HepG2 (cell line): Measurements from ENCODE around the gene JAGN1. TPM values are rescaled to one million over a fixed set of nuclear protein-coding genes. Genes with fewer than 3 reads are reported as not detected.

ENCODE experiments used
- AHR ChIP-seq: IDR thresholded peaks from 2 replicates; pipeline ENCODE4 v1.6.1; 2018; ENCODE audit warnings: missing genetic modification reagents, missing compliant biosample characterization
- ATRX ChIP-seq: sonication (generic); formaldehyde crosslinking; IDR thresholded peaks from 2 replicates; pipeline ENCODE4 v1.4.0; 2020; ENCODE audit warnings: missing genetic modification reagents, borderline replicate concordance
- BORCS8-MEF2B ChIP-seq: sonication (generic); formaldehyde crosslinking; IDR thresholded peaks from 2 replicates; pipeline ENCODE4 v1.8.0; 2022; ENCODE audit warnings: mild to moderate bottlenecking, missing genetic modification reagents
- FOSL2 ChIP-seq: sonication (generic); formaldehyde crosslinking; IDR thresholded peaks from 2 replicates; pipeline ENCODE4 v1.4.0; 2020; ENCODE audit warnings: missing genetic modification reagents
- FOXC1 ChIP-seq: sonication (generic); formaldehyde crosslinking; IDR thresholded peaks from 2 replicates; pipeline ENCODE4 v1.8.0; 2022; ENCODE audit warnings: mild to moderate bottlenecking, missing genetic modification reagents, borderline replicate concordance
- HNRNPL ChIP-seq: fragments of 200-400 bp; formaldehyde crosslinking; IDR thresholded peaks from 2 replicates; pipeline ENCODE4 v1.6.1; 2017; ENCODE audit warnings: mild to moderate bottlenecking, low read depth, low read length
- HOXA3 ChIP-seq: sonication (generic); formaldehyde crosslinking; IDR thresholded peaks from 2 replicates; pipeline ENCODE4 v1.5.0; 2020; ENCODE audit warnings: missing genetic modification reagents
- MIER2 ChIP-seq: IDR thresholded peaks from 2 replicates; pipeline ENCODE4 v1.6.1; 2016; ENCODE audit warnings: missing biosample characterization, missing genetic modification reagents
- PRMT3 ChIP-seq: sonication (generic); formaldehyde crosslinking; IDR thresholded peaks from 2 replicates; pipeline ENCODE4 v1.8.1; 2022; ENCODE audit warnings: low read depth, mild to moderate bottlenecking, moderate library complexity, missing genetic modification reagents, borderline replicate concordance
- RBM39 ChIP-seq: fragments of 200-400 bp; formaldehyde crosslinking; IDR thresholded peaks from one replicate; pipeline ENCODE4 v1.6.1; 2018; ENCODE audit warnings: antibody characterized with exemption, mild to moderate bottlenecking, low read depth, low read length; ENCODE audit not compliant: poor library complexity, severe bottlenecking
- REPIN1 ChIP-seq: sonication (generic); formaldehyde crosslinking; IDR thresholded peaks from 2 replicates; pipeline ENCODE4 v1.8.0; 2022; ENCODE audit warnings: missing genetic modification reagents, low read depth, mild to moderate bottlenecking, borderline replicate concordance
- SRSF1 ChIP-seq: fragments of 200-400 bp; formaldehyde crosslinking; optimal IDR thresholded peaks from 2 replicates; pipeline ENCODE3; 2017; ENCODE audit warnings: mild to moderate bottlenecking, low read depth, low read length, moderate library complexity
- THYN1 ChIP-seq: sonication (generic); formaldehyde crosslinking; IDR thresholded peaks from 2 replicates; pipeline ENCODE4 v1.8.1; 2023; ENCODE audit warnings: low read depth, mild to moderate bottlenecking, moderate library complexity, missing genetic modification reagents, borderline replicate concordance
- TSC22D2 ChIP-seq: sonication (generic); formaldehyde crosslinking; IDR thresholded peaks from 2 replicates; pipeline ENCODE4 v1.5.1; 2020; ENCODE audit warnings: missing genetic modification reagents, mild to moderate bottlenecking, borderline replicate concordance
- ZFY ChIP-seq: sonication (generic); formaldehyde crosslinking; IDR thresholded peaks from 2 replicates; pipeline ENCODE4 v1.4.0; 2020; ENCODE audit warnings: missing genetic modification reagents
- ZNF333 ChIP-seq: sonication (generic); formaldehyde crosslinking; IDR thresholded peaks from 2 replicates; pipeline ENCODE4 v1.4.0; 2020; ENCODE audit warnings: mild to moderate bottlenecking, missing genetic modification reagents, borderline replicate concordance
- ZNF703 ChIP-seq: sonication (generic); formaldehyde crosslinking; IDR thresholded peaks from 2 replicates; pipeline ENCODE4 v1.5.1; 2020; ENCODE audit warnings: missing genetic modification reagents, mild to moderate bottlenecking, moderate library complexity, borderline replicate concordance
- polyA plus RNA-seq, 8 experiments: library from polyadenylated mRNA; depleted of rRNA in 3 of 8; stranded (reverse) in 7 of 8; unstranded in 1 of 8; fragments of >200 nt; fragmentation: Illumina TruSeq in 4 of 8; extraction: Trizol in 4 of 8; gene quantifications; 2 replicates each; pipeline versions ENCODE4 v1.2.1 to v1.2.3, GENCODE V29; 2011 to 2016; ENCODE audit warnings: low read depth in 4 of 8, missing spikeins in 1 of 8, mixed read lengths in 1 of 8; ENCODE audit not compliant: insufficient read depth in 1 of 8
- total RNA-seq, 5 experiments: library from RNA; depleted of rRNA; stranded (reverse); fragments of >200 nt; fragmentation: Illumina TruSeq; extraction: Trizol; gene quantifications; 2 replicates each; pipeline ENCODE4 v1.2.3, GENCODE V29; 2016; ENCODE audit warnings: low read depth in 1 of 5
- TF ChIP-seq, protein P1 (sequence below): IDR thresholded peaks from 2 replicates; pipeline ENCODE4 v1.6.1; 2016; ENCODE audit warnings: low read depth, control low read depth
- TF ChIP-seq, protein P2 (sequence below): sonication (generic); formaldehyde crosslinking; IDR thresholded peaks from 2 replicates; pipeline ENCODE4 v1.4.0; 2020; ENCODE audit warnings: missing genetic modification reagents, borderline replicate concordance
- TF ChIP-seq, protein P3 (sequence below): sonication (generic); formaldehyde crosslinking; IDR thresholded peaks from 2 replicates; pipeline ENCODE4 v1.5.0; 2020; ENCODE audit warnings: missing genetic modification reagents
- TF ChIP-seq, protein P4 (sequence below): sonication (generic); formaldehyde crosslinking; IDR thresholded peaks from 2 replicates; pipeline ENCODE4 v1.9.0; 2022; ENCODE audit warnings: missing genetic modification reagents, mild to moderate bottlenecking, borderline replicate concordance
- TF ChIP-seq, protein P5 (sequence below): sonication (generic); formaldehyde crosslinking; IDR thresholded peaks from 2 replicates; pipeline ENCODE4 v1.4.0; 2020; ENCODE audit warnings: mild to moderate bottlenecking, missing genetic modification reagents

Gene JAGN1
- total and polyA plus RNA-seq, 2 of the 13 experiments (the other 11 are each of a cell fraction or from before 2014, with no cell fraction given): 49.9 to 50.9 TPM

DNA sequence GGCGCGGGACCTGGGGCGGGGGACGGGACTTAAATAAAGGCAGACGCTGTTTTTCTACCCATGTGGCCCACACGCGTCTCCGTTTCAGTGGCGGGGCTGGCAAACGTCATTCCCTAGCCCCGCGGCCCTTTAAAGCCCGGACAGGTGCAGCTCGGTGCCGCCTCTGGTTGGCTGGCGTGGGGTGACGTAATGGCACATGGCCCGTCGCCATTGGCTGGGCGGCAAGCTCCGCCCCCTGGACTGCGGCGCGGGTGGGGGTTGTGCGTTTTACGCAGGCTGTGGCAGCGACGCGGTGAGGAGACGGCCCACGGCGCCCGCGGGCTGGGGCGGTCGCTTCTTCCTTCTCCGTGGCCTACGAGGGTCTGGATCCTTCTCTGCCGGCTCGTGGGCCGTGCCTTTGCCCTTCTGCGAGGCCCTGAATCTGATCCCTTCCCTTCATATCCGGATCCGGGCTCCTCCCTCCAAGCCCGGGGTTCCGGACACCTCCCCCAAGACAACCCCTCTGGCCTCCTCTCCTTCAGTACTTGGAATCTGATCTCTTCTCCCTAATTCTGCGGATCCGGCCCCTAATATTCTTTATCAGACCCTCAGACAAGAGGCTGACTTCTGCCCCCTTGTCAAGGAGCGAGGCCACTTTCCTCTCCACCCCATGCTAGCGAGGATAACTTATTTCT lies 43.3 kb downstream of the JAGN1 start, which contains the start of gene CRELD1 (continued):
- TF ChIP-seq THYN1 (no peak), FOXC1 (CRISPR knock-in tag) (peak; percentile 14; the same call in 1 of the 2 replicates), PRMT3 (peak; percentile 92; the same call in 1 of the 2 replicates), FOSL2 (CRISPR knock-in tag) (peak; percentile 46; the same call in 1 of the 2 replicates), RBM39 (peak; percentile 93), BORCS8-MEF2B (CRISPR knock-in tag) (peak; percentile 20; the same call in 1 of the 2 replicates), HNRNPL (0 out of 2 replicates have a peak, but pooled peaks have one; percentile 39), TSC22D2 (CRISPR knock-in tag) (no peak), ZNF333 (CRISPR knock-in tag) (peak; percentile 19), REPIN1 (CRISPR knock-in tag) (0 out of 2 replicates have a peak, but pooled peaks have one; percentile 24), ZFY (peak; percentile 64), SRSF1 (peak; percentile 44), ATRX (CRISPR knock-in tag) (no peak), AHR (no peak), HOXA3 (CRISPR knock-in tag) (peak; percentile 87), MIER2 (CRISPR knock-in tag) (no peak), ZNF703 (CRISPR knock-in tag) (no peak; the same call in 1 of the 2 replicates)
- TF ChIP-seq, protein P1, sequence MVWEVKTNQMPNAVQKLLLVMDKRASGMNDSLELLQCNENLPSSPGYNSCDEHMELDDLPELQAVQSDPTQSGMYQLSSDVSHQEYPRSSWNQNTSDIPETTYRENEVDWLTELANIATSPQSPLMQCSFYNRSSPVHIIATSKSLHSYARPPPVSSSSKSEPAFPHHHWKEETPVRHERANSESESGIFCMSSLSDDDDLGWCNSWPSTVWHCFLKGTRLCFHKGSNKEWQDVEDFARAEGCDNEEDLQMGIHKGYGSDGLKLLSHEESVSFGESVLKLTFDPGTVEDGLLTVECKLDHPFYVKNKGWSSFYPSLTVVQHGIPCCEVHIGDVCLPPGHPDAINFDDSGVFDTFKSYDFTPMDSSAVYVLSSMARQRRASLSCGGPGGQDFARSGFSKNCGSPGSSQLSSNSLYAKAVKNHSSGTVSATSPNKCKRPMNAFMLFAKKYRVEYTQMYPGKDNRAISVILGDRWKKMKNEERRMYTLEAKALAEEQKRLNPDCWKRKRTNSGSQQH (CRISPR knock-in tag): no peak
- TF ChIP-seq, protein P2, sequence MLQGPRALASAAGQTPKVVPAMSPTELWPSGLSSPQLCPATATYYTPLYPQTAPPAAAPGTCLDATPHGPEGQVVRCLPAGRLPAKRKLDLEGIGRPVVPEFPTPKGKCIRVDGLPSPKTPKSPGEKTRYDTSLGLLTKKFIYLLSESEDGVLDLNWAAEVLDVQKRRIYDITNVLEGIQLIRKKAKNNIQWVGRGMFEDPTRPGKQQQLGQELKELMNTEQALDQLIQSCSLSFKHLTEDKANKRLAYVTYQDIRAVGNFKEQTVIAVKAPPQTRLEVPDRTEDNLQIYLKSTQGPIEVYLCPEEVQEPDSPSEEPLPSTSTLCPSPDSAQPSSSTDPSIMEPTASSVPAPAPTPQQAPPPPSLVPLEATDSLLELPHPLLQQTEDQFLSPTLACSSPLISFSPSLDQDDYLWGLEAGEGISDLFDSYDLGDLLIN (CRISPR knock-in tag): 0 out of 2 replicates have a peak, but pooled peaks have one; percentile 60
- TF ChIP-seq, protein P3, sequence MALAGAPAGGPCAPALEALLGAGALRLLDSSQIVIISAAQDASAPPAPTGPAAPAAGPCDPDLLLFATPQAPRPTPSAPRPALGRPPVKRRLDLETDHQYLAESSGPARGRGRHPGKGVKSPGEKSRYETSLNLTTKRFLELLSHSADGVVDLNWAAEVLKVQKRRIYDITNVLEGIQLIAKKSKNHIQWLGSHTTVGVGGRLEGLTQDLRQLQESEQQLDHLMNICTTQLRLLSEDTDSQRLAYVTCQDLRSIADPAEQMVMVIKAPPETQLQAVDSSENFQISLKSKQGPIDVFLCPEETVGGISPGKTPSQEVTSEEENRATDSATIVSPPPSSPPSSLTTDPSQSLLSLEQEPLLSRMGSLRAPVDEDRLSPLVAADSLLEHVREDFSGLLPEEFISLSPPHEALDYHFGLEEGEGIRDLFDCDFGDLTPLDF: peak; percentile 55; the same call in 1 of the 2 replicates
- TF ChIP-seq, protein P4, sequence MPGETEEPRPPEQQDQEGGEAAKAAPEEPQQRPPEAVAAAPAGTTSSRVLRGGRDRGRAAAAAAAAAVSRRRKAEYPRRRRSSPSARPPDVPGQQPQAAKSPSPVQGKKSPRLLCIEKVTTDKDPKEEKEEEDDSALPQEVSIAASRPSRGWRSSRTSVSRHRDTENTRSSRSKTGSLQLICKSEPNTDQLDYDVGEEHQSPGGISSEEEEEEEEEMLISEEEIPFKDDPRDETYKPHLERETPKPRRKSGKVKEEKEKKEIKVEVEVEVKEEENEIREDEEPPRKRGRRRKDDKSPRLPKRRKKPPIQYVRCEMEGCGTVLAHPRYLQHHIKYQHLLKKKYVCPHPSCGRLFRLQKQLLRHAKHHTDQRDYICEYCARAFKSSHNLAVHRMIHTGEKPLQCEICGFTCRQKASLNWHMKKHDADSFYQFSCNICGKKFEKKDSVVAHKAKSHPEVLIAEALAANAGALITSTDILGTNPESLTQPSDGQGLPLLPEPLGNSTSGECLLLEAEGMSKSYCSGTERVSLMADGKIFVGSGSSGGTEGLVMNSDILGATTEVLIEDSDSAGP (CRISPR knock-in tag): peak; percentile 99
- TF ChIP-seq, protein P5, sequence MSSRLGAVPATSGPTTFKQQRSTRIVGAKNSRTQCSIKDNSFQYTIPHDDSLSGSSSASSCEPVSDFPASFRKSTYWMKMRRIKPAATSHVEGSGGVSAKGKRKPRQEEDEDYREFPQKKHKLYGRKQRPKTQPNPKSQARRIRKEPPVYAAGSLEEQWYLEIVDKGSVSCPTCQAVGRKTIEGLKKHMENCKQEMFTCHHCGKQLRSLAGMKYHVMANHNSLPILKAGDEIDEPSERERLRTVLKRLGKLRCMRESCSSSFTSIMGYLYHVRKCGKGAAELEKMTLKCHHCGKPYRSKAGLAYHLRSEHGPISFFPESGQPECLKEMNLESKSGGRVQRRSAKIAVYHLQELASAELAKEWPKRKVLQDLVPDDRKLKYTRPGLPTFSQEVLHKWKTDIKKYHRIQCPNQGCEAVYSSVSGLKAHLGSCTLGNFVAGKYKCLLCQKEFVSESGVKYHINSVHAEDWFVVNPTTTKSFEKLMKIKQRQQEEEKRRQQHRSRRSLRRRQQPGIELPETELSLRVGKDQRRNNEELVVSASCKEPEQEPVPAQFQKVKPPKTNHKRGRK: no peak
